IMR-90 (cell line): Measurements from ENCODE around the gene AJAP1.

Source experiments
- CHD1 ChIP-seq: IDR thresholded peaks from 2 replicates; pipeline ENCODE4 v1.6.1; 2012; ENCODE audit warnings: low read depth, low read length, improper control_type of control experiment
- MAFK ChIP-seq: IDR thresholded peaks from 2 replicates; pipeline ENCODE4 v1.6.1; 2012; ENCODE audit warnings: low read depth, low read length, improper control_type of control experiment
- MAZ ChIP-seq: IDR thresholded peaks from 2 replicates; pipeline ENCODE4 v1.6.1; 2012; ENCODE audit warnings: low read depth, mild to moderate bottlenecking, low read length, improper control_type of control experiment, moderate library complexity, borderline replicate concordance
- POLR2A ChIP-seq: IDR thresholded peaks from 2 replicates; pipeline ENCODE4 v1.6.1; 2012; ENCODE audit warnings: mild to moderate bottlenecking, low read depth, low read length
- RCOR1 ChIP-seq: IDR thresholded peaks from 2 replicates; pipeline ENCODE4 v1.6.1; 2012; ENCODE audit warnings: mild to moderate bottlenecking, low read length, improper control_type of control experiment; ENCODE audit not compliant: insufficient replicate concordance
- RFX5 ChIP-seq: IDR thresholded peaks from 2 replicates; pipeline ENCODE4 v1.8.0; 2012; ENCODE audit warnings: low read depth, mild to moderate bottlenecking, low read length, moderate library complexity
- SMC3 ChIP-seq: fragments of 150-350 bp; IDR thresholded peaks from 2 replicates; pipeline ENCODE4 v1.6.1; 2016; ENCODE audit warnings: low read depth, mild to moderate bottlenecking, antibody characterized with exemption, low read length, moderate library complexity
- TF ChIP-seq, protein P1 (sequence below): conservative IDR thresholded peaks from 2 replicates; pipeline ENCODE4 v1.5.1; 2012; ENCODE audit warnings: mild to moderate bottlenecking, low read depth, low read length, improper control_type of control experiment

DNA sequence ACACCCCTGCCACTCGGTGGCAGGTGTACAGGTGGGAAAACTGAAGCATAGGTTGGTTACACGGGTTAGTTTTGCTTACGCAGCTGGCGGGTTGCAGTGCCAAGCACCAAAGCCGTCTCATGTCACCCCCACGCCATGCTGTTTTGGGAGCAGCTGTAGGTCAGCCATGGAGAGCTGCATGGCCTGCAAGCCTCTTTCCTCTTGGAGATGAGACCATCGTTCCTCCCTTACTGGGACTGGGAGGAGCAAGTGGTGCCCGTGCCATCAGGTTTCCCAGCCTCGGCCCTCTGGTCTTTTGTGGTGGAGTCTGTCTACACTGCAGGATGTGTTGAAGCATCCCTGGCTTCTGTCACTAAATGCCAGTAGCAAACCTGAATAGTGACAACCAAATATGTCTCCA, 46.9 kb downstream of the AJAP1 start:
- TF ChIP-seq, protein P1, sequence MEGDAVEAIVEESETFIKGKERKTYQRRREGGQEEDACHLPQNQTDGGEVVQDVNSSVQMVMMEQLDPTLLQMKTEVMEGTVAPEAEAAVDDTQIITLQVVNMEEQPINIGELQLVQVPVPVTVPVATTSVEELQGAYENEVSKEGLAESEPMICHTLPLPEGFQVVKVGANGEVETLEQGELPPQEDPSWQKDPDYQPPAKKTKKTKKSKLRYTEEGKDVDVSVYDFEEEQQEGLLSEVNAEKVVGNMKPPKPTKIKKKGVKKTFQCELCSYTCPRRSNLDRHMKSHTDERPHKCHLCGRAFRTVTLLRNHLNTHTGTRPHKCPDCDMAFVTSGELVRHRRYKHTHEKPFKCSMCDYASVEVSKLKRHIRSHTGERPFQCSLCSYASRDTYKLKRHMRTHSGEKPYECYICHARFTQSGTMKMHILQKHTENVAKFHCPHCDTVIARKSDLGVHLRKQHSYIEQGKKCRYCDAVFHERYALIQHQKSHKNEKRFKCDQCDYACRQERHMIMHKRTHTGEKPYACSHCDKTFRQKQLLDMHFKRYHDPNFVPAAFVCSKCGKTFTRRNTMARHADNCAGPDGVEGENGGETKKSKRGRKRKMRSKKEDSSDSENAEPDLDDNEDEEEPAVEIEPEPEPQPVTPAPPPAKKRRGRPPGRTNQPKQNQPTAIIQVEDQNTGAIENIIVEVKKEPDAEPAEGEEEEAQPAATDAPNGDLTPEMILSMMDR: no peak
- TF ChIP-seq MAFK: no peak
- no peak for TF ChIP-seq CHD1
- no peak for TF ChIP-seq POLR2A
- TF ChIP-seq MAZ: no peak
- no peak for TF ChIP-seq SMC3
- no peak for TF ChIP-seq RFX5
- TF ChIP-seq RCOR1: no peak
